HepG2 (cell line): Measurements from ENCODE around the gene HSDL1. TPM values are rescaled to one million over a fixed set of nuclear protein-coding genes. Genes with fewer than 3 reads are reported as not detected.

ENCODE experiments used
- ATAC-seq: fragments of 200-7000 bp; cut with Tn5 transposase; 3 replicates; pipeline ENCODE4 v1.9.1; 2020; ENCODE audit warnings: mild to moderate bottlenecking, moderate library complexity
- BruUV-seq: library from RNA; stranded (reverse); fragments of 400-500 nt; replicated peaks from 2 replicates; lab custom pipeline; 2021; lab: Mats Ljungman, UMichigan
- CTCF ChIA-PET: fragments of 300-600 bp; formaldehyde crosslinking; extraction: SDS; loops from one replicate; lab custom pipeline; 2021; ENCODE audit warnings: low total read pairs, inconsistent platforms, low intra/inter-chr PET ratio; lab: Yijun Ruan, JAX
- POLR2A ChIA-PET: fragments of 350-600 bp; sonication (Branson Sonifier 250); formaldehyde crosslinking; loops from one replicate; lab custom pipeline; 2020; ENCODE audit warnings: antibody characterized with exemption, inconsistent platforms; lab: Yijun Ruan, JAX
- DNase-seq: peaks from one replicate; pipeline ENCODE4 v3.0.0-alpha.2; 2015; ENCODE audit warnings: low spot score
- FAIRE-seq: peaks from 3 replicates; lab custom pipeline; 2011; peaks lifted over from hg19 to GRCh38; lab: Jason Lieb, UNC
- H2AFZ ChIP-seq: one replicate; pipeline ENCODE4 v1.6.1; 2011; ENCODE audit warnings: low read length, inconsistent platforms
- H3K27ac ChIP-seq: fragments of 300-600 bp; 3 replicates; pipeline ENCODE4 v1.8.0; 2011; ENCODE audit warnings: mixed run types, mild to moderate bottlenecking, mixed read lengths, low read length, inconsistent platforms; ENCODE audit not compliant: insufficient read depth; ENCODE audit errors: extremely low read length
- H3K27me3 ChIP-seq, 2 experiments: fragments of 200-600 bp in 1 of 2; 2 replicates in 1 of 2; 3 replicates in 1 of 2; pipeline versions ENCODE4 v1.6.0 to v1.8.0; 2011; ENCODE audit warnings: low read length in 2 of 2, mild to moderate bottlenecking in 2 of 2, moderate library complexity in 2 of 2, inconsistent platforms in 1 of 2; ENCODE audit not compliant: insufficient read depth in 2 of 2, control insufficient read depth in 1 of 2
- H3K36me3 ChIP-seq, 2 experiments: fragments of 200-600 bp in 1 of 2; replicated peaks in 1 of 2; 2 replicates in 1 of 2; 3 replicates in 1 of 2; pipeline versions ENCODE4 v1.5.1 to v1.8.0; 2011; ENCODE audit warnings: low read length in 2 of 2, inconsistent platforms in 1 of 2; ENCODE audit not compliant: insufficient read depth in 2 of 2, control insufficient read depth in 1 of 2
- H3K4me1 ChIP-seq: 2 replicates; pipeline ENCODE4 v1.5.1; 2012; ENCODE audit warnings: low read length, inconsistent platforms; ENCODE audit not compliant: insufficient read depth
- H3K4me2 ChIP-seq: 2 replicates; pipeline ENCODE4 v1.6.0; 2011; ENCODE audit warnings: low read depth, low read length, inconsistent platforms
- H3K4me3 ChIP-seq, 3 experiments: fragments of 200-600 bp in 1 of 3; sonication (generic), shearing (Covaris generic) in 1 of 3; replicated peaks in 1 of 3; 2 replicates each; pipeline ENCODE4 v1.5.1; 2011 to 2016; ENCODE audit warnings: low read length in 3 of 3, inconsistent platforms in 2 of 3, low read depth in 2 of 3, mild to moderate bottlenecking in 2 of 3, control low read depth in 1 of 3, mixed read lengths in 1 of 3; ENCODE audit not compliant: insufficient read depth in 1 of 3
- H3K79me2 ChIP-seq: one replicate; pipeline ENCODE4 v1.6.1; 2011; ENCODE audit warnings: low read length, inconsistent platforms; ENCODE audit not compliant: insufficient read depth
- H3K9ac ChIP-seq: 2 replicates; pipeline ENCODE4 v1.6.0; 2011; ENCODE audit warnings: mild to moderate bottlenecking, low read depth, low read length, inconsistent platforms; ENCODE audit not compliant: insufficient read depth
- H3K9me3 ChIP-seq: 2 replicates; pipeline ENCODE4 v1.5.1; 2012; ENCODE audit warnings: mild to moderate bottlenecking, low read length
- H4K20me1 ChIP-seq: 2 replicates; pipeline ENCODE4 v1.6.0; 2011; ENCODE audit warnings: inconsistent platforms, mild to moderate bottlenecking, low read length, moderate library complexity; ENCODE audit not compliant: insufficient read depth
- CEBPG ChIP-seq: IDR thresholded peaks from 2 replicates; pipeline ENCODE4 v1.6.1; 2016
- RARA ChIP-seq: IDR thresholded peaks from 2 replicates; pipeline ENCODE4 v1.6.1; 2016; ENCODE audit warnings: missing genetic modification reagents, missing compliant biosample characterization
- RBFOX2 ChIP-seq: fragments of 200-400 bp; formaldehyde crosslinking; IDR thresholded peaks from 2 replicates; pipeline ENCODE4 v1.6.1; 2017; ENCODE audit warnings: low read depth, mild to moderate bottlenecking, low read length
- SSRP1 ChIP-seq: IDR thresholded peaks from 2 replicates; pipeline ENCODE4 v1.6.1; 2016; ENCODE audit warnings: control low read depth
- TOPORS ChIP-seq: sonication (generic); formaldehyde crosslinking; IDR thresholded peaks from 2 replicates; pipeline ENCODE4 v1.8.0; 2023; ENCODE audit warnings: mild to moderate bottlenecking, missing genetic modification reagents
- ZKSCAN8 ChIP-seq: IDR thresholded peaks from 2 replicates; pipeline ENCODE4 v1.6.1; 2016; ENCODE audit warnings: borderline replicate concordance, missing genetic modification reagents, missing compliant biosample characterization
- ZNF232 ChIP-seq: sonication (generic); formaldehyde crosslinking; IDR thresholded peaks from 2 replicates; pipeline ENCODE4 v1.4.0; 2020; ENCODE audit warnings: missing genetic modification reagents, borderline replicate concordance
- ZNF550 ChIP-seq: sonication (generic); formaldehyde crosslinking; IDR thresholded peaks from 2 replicates; pipeline ENCODE4 v1.4.0; 2020; ENCODE audit warnings: mild to moderate bottlenecking, missing genetic modification reagents, borderline replicate concordance
- ZNF552 ChIP-seq: sonication (generic); formaldehyde crosslinking; IDR thresholded peaks from 2 replicates; pipeline ENCODE4 v1.9.0; 2022; ENCODE audit warnings: missing genetic modification reagents, mild to moderate bottlenecking, borderline replicate concordance
- ZNF878 ChIP-seq: sonication (generic); formaldehyde crosslinking; IDR thresholded peaks from 2 replicates; pipeline ENCODE4 v1.8.1; 2023; ENCODE audit warnings: mild to moderate bottlenecking, missing genetic modification reagents, moderate library complexity
- WGBS: methylation state at CpG from one replicate; pipeline ENCODE4 v1.1.6; 2017; ENCODE audit warnings: low lambda C conversion rate; 5-methylcytosine and 5-hydroxymethylcytosine counted together
- in situ Hi-C: cut with HindIII; loops from 2 replicates; pipeline ENCODE4 v1.10.0; 2017; ENCODE audit warnings: low pct_unique_long_range_greater_than_20kb; ENCODE audit not compliant: extremely low pct_ligation_motif_present
- intact Hi-C: fragments of 100-400 bp; cut with micrococcal nuclease; formaldehyde crosslinking; loops from one replicate; pipeline ENCODE4 v1.10.0; 2022; ENCODE audit not compliant: unreplicated experiment
- polyA plus RNA-seq, 8 experiments: library from polyadenylated mRNA; depleted of rRNA in 3 of 8; stranded (reverse) in 7 of 8; unstranded in 1 of 8; fragments of >200 nt; fragmentation: Illumina TruSeq in 4 of 8; extraction: Trizol in 4 of 8; gene quantifications; 2 replicates each; pipeline versions ENCODE4 v1.2.1 to v1.2.3, GENCODE V29; 2011 to 2016; ENCODE audit warnings: low read depth in 4 of 8, missing spikeins in 1 of 8, mixed read lengths in 1 of 8; ENCODE audit not compliant: insufficient read depth in 1 of 8
- total RNA-seq, 5 experiments: library from RNA; depleted of rRNA; stranded (reverse); fragments of >200 nt; fragmentation: Illumina TruSeq; extraction: Trizol; gene quantifications; 2 replicates each; pipeline ENCODE4 v1.2.3, GENCODE V29; 2016; ENCODE audit warnings: low read depth in 1 of 5
- TF ChIP-seq, protein P1 (sequence below), 2 experiments: fragments of 450-650 bp in 1 of 2; sonication (generic) in 1 of 2; formaldehyde crosslinking; IDR thresholded peaks; 2 replicates each; pipeline versions ENCODE4 v1.5.0 to v1.8.0; 2020 to 2022; ENCODE audit warnings: mild to moderate bottlenecking in 1 of 2, missing genetic modification reagents in 1 of 2
- TF ChIP-seq, protein P2 (sequence below): sonication (generic); formaldehyde crosslinking; IDR thresholded peaks from 2 replicates; pipeline ENCODE4 v1.4.0; 2020; ENCODE audit warnings: mild to moderate bottlenecking, missing genetic modification reagents
- TF ChIP-seq, protein P3 (sequence below): sonication (generic); formaldehyde crosslinking; IDR thresholded peaks from 2 replicates; pipeline ENCODE4 v1.8.0; 2022; ENCODE audit warnings: missing genetic modification reagents, low read depth, mild to moderate bottlenecking, borderline replicate concordance
- TF ChIP-seq, protein P4 (sequence below): sonication (generic); formaldehyde crosslinking; IDR thresholded peaks from 2 replicates; pipeline ENCODE4 v1.5.0; 2020; ENCODE audit warnings: mild to moderate bottlenecking, missing genetic modification reagents, borderline replicate concordance

Gene HSDL1
- total and polyA plus RNA-seq, 2 of the 13 experiments (the other 11 are each of a cell fraction or from before 2014, with no cell fraction given): 49.2 to 49.7 TPM

DNA sequence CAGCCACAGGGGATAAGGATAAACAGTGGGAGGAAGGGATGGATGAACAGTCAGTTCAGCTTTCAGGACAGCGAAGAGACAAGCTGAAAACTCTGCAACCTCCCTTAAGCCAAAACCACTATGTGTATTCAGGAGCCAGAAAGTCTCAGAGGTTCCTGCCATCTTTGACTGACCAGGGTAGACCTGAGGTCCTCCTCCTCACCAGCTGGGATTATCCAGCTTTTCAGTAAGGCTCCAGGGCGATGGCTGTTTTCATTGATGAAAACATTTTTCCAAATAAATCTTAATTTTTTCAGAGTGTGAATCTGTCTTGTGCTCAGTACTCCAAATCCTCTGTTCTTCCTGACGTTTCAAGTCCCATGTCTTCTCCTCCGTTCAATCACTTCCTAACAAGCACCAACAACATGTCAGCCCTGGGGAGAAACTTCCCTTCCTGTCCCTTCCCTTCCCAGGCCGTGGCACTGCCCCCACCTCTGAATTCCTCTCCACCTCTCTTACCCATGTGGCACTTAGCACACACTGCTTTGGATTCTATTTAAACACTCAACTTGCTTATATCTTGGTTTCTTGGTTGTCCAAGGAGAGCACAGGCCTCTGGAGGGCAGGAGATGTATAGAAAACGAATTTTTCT lies 5.2 kb downstream of the HSDL1 start:
- H3K27me3 ChIP-seq: no peaks in the 10 kb centered on the region
- TF ChIP-seq ZKSCAN8 (CRISPR knock-in tag) (no peak), RBFOX2 (0 out of 2 replicates have a peak, but pooled peaks have one; percentile 35), RARA (CRISPR knock-in tag) (no peak), SSRP1 (CRISPR knock-in tag) (0 out of 2 replicates have a peak, but pooled peaks have one; percentile 1), ZNF878 (CRISPR knock-in tag) (0 out of 2 replicates have a peak, but pooled peaks have one; percentile 1), ZNF552 (no peak), ZNF550 (CRISPR knock-in tag) (0 out of 2 replicates have a peak, but pooled peaks have one; percentile 7), ZNF232 (0 out of 2 replicates have a peak, but pooled peaks have one; percentile 32), CEBPG (CRISPR knock-in tag) (0 out of 2 replicates have a peak, but pooled peaks have one; percentile 3), TOPORS (CRISPR knock-in tag) (no peak)
- TF ChIP-seq, protein P1, sequence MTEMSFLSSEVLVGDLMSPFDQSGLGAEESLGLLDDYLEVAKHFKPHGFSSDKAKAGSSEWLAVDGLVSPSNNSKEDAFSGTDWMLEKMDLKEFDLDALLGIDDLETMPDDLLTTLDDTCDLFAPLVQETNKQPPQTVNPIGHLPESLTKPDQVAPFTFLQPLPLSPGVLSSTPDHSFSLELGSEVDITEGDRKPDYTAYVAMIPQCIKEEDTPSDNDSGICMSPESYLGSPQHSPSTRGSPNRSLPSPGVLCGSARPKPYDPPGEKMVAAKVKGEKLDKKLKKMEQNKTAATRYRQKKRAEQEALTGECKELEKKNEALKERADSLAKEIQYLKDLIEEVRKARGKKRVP (CRISPR knock-in tag; IDR thresholded peaks at IDR 0.05): peak in 1 of 2 experiments; percentile 73; a peak in 1 of 4 replicates
- TF ChIP-seq, protein P2, sequence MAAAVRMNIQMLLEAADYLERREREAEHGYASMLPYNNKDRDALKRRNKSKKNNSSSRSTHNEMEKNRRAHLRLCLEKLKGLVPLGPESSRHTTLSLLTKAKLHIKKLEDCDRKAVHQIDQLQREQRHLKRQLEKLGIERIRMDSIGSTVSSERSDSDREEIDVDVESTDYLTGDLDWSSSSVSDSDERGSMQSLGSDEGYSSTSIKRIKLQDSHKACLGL: no peak
- TF ChIP-seq, protein P3, sequence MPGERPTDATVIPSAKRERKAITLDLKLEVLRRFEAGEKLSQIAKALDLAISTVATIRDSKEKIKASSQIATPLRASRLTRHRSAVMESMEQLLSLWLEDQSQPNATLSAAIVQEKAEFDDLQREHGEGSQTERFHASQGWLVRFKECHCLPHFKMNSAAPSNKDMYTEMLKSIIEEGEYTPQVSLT (CRISPR knock-in tag): no peak
- TF ChIP-seq, protein P4, sequence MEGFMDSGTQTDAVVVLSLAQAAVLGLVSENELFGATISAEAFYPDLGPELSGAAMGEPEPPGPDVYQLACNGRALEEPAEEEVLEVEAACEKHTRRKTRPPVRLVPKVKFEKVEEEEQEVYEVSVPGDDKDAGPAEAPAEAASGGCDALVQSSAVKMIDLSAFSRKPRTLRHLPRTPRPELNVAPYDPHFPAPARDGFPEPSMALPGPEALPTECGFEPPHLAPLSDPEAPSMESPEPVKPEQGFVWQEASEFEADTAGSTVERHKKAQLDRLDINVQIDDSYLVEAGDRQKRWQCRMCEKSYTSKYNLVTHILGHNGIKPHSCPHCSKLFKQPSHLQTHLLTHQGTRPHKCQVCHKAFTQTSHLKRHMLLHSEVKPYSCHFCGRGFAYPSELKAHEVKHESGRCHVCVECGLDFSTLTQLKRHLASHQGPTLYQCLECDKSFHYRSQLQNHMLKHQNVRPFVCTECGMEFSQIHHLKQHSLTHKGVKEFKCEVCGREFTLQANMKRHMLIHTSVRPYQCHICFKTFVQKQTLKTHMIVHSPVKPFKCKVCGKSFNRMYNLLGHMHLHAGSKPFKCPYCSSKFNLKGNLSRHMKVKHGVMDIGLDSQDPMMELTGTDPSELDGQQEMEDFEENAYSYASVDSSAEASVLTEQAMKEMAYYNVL (CRISPR knock-in tag): 0 out of 2 replicates have a peak, but pooled peaks have one; percentile 14
- no peaks in the 10 kb centered on the region for H3K9me3 ChIP-seq
- H3K4me1 ChIP-seq: peaks cover 80% of the 10 kb centered on the region
- DNase-seq: no peak
- 68% methylated on average over 6 of the region's 6 CpGs for WGBS
- ATAC-seq: no peak; the same call in 2 of the 3 replicates
- peak overlapping the region; percentile 91 for H3K9ac ChIP-seq
- peak overlapping the region; percentile 98 for H3K27ac ChIP-seq
- TSS peak; percentile 99 for BruUV-seq
- intact Hi-C loops: no loop called here
- H3K79me2 ChIP-seq: peaks cover 70% of the 10 kb centered on the region
- peak overlapping the region; percentile 93 for H3K4me2 ChIP-seq
- H2AFZ ChIP-seq: no peak overlapping the region
- ChIA-PET POLR2A (interaction anchor here (0.9 to 8.6 kb wide), 16 partner anchors 9 to 126 kb away, joined by 3 to 142 read pairs (median 4); partner anchors contain the start of genes MBTPS1 and TAF1C), CTCF (interaction anchor here (1.3 to 3.4 kb wide), 2 partner anchors 55 kb away, joined by 4 to 29 read pairs; no protein-coding TSS in a partner anchor)
- H3K4me3 ChIP-seq: peak overlapping the region; percentile 57 to 68 (median 59); a peak in 5 of 6 replicates
- H3K36me3 ChIP-seq: no peaks in the 10 kb centered on the region
- in situ Hi-C loops: no loop called here
- FAIRE-seq: no peak
- peaks cover 3% of the 10 kb centered on the region; the same call in 1 of the 2 replicates for H4K20me1 ChIP-seq
